Dermis blood vessel endothelial cell (primary cell): ENCODE results near the gene ARMC7. TPM values are rescaled to one million over a fixed set of nuclear protein-coding genes. Genes with fewer than 3 reads are reported as not detected.
"Not testable (repeated sequence)": the region's sequence is repeated elsewhere in the genome, so short reads cannot be mapped to it uniquely, and the experiment has no call there.

Experiments
- DNase-seq: peaks from one replicate; pipeline ENCODE4 v3.0.0; 2010
- total RNA-seq: library from RNA; depleted of rRNA; stranded (reverse); fragments of >200 nt; gene quantifications from 2 replicates; pipeline ENCODE4 v1.2.3, GENCODE V29; 2014

The ARMC7 gene
- total RNA-seq, 1 donor from 2014 or later, result 3.1 TPM

- DNase-seq, result peak; percentile 99
These were observed 44.7 kb downstream of the ARMC7 start, which contains the start of gene JPT1 for GRCh38 chr17:75154195-75155106. Gene JPT1, minus strand, starts transcription at chr17:75154512. Its CDS starts 115 bp downstream, at chr17:75154397.

GRCh38 chr17:75155191-75155601 lies 45.4 kb downstream of the ARMC7 start:
- no peak for DNase-seq

- DNase-seq, result peak; percentile 37
These were observed 48.7 kb downstream of the ARMC7 start for GRCh38 chr17:75158480-75158879.

DNA sequence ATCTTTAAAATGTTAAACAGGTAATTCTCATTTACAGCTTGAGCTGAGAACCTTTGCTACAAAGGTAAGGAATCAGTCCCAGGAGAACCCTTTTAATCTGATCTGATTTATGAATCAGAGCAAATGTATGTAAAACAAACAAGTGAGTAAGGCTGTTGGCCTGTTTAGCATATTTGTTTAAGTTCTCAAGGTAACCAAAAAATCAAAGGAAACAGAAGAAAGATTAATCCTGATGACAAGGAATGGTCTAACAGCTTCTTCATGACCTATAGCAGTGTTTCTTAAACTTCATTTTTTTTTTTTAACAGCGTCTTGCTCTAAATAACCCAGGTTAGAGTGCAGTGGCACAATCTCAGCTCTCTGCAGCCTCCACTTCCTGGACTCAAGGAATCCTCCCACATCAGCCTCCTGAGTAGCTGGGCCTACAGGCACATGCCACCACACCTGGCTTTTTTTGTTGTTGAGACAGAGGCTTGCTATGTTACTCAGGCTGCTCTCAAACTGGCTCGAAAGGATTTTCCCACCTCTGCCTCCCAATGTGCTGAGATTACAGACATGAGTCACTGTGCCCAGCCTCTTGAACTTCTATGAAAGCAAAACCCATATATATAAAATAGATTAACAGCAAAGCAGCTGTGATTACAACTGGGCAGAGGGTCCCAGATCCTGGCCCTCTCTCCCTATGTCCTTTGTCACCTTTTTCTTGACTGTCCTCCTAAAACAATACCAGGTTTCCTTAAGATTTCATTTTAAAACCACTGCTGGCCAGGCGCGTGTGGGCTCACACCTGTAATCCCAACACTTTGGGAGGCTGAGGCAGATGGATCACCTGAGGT lies 49.6 kb downstream of the ARMC7 start:
- DNase-seq, result peak; percentile 24

DNA sequence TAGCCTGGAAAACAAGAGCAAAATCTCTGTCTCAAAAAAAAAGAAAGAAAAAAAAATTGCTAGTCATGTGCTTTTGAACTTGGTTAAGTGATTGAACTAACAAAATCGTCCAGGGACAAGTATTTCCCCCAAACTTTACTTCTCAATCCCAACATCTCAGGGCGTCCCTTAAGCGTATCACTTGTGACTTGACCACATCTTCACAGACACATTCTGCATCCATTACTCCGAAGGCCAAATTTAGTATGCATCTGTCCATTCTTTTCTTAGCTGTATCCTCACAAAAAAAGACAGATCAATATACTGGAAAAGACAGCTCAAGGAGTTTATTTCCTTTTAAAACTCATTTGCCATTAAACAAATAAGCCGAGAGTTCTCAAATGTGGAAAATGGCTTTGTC lies 50.4 kb downstream of the ARMC7 start:
- DNase-seq, result no peak

DNA sequence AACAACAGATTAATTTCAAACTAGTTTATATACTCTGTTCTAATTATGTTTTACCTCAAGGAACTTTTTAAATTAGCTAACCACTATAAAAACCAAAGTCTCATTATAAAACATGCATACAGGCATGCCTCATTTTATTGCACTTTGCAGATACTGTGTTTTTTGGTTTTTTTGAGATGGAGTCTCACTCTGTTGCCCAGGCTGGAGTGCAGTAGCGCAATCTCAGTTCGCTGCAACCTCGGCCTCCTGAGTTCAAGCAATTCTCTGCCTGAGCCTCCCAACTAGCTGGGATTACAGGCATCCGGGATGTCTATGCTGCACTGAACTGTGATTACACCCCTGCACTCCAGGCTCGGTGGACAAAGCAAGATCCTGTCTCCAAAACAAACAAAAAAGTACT lies 53.3 kb downstream of the ARMC7 start:
- DNase-seq, result no peak

- DNase-seq, result not testable (repeated sequence)
These were observed 54.8 kb downstream of the ARMC7 start for GRCh38 chr17:75164606-75165005.

GRCh38 chr17:75168998-75169397 lies 59.2 kb downstream of the ARMC7 start:
- DNase-seq, result no peak

DNA sequence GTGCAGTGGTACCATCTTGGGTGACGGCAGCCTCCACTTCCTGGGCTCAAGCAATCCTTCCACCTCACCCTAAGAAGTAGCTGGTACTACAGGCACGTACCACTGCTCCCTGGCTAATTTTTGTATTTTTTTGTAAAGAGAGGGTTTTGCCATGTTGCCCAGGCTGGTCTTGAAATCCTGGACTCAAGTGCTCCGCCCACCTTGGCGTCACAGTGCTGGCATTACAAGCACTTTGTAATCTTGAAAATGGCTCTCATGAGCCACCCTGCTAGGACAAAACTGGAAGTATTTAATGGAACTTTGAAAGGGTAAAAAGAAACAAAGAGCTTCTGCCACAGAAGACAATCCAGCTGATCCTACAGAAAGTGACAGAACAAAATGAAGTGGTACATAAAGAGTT lies 63.8 kb downstream of the ARMC7 start:
- no peak for DNase-seq

GRCh38 chr17:75174996-75175395 lies 65.2 kb downstream of the ARMC7 start:
- no peak for DNase-seq

DNA sequence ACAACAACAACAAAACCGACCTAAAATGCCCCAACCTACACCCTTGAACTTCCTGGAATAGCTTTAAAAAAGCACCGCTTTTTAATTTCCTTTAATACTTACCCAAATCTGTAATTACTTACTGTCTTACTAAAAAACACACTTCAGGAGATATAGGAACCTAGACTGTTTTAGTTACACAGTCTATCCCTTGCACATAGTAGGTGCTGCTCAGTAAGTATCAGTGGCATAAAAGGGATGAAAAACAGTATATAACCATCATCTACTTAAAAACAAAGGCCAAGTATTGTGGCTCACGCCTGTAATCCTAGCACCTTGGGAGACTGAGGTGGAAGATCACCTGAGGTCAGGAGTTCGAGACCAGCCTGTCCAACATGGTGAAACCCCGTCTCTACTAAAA lies 66.9 kb downstream of the ARMC7 start:
- DNase-seq, result no peak

GRCh38 chr17:75178453-75178852 lies 68.7 kb downstream of the ARMC7 start:
- DNase-seq, result no peak

Other genes with a start within 250 kb of the ARMC7 start
- 36.2 and 59.5 TPM in 2 replicates for gene FDXR, start 237.0 kb upstream of the ARMC7 start, total RNA-seq
- gene FADS6, start 216.3 kb upstream of the ARMC7 start, total RNA-seq, result 0.05 TPM in 1 of 2 replicates, not detected in the other
- not detected in 2 replicates for gene USH1G, start 186.7 kb upstream of the ARMC7 start, total RNA-seq
- gene OTOP2, start 185.7 kb upstream of the ARMC7 start, total RNA-seq, result not detected in 2 replicates
- gene OTOP3, start 174.1 kb upstream of the ARMC7 start, total RNA-seq, result not detected in 2 replicates
- 53.8 and 65.1 TPM in 2 replicates for gene HID1, start 137.2 kb upstream of the ARMC7 start, total RNA-seq
- 19.1 and 23.5 TPM in 2 replicates for gene CDR2L, start 122.3 kb upstream of the ARMC7 start, total RNA-seq
- gene MRPL58, start 97.3 kb upstream of the ARMC7 start, total RNA-seq, result 24.7 and 35.6 TPM in 2 replicates
- gene ATP5PD, start 63.0 kb upstream of the ARMC7 start, total RNA-seq, result 214 and 256 TPM in 2 replicates
- 17.4 and 22.8 TPM in 2 replicates for gene KCTD2, start 62.7 kb upstream of the ARMC7 start, total RNA-seq
- 11.4 and 17.1 TPM in 2 replicates for gene SLC16A5, start 22.0 kb upstream of the ARMC7 start, total RNA-seq
- 48.8 and 51.9 TPM in 2 replicates for gene NT5C, start 21.8 kb downstream of the ARMC7 start, total RNA-seq
- gene JPT1, start 44.5 kb downstream of the ARMC7 start, total RNA-seq, result 120 and 160 TPM in 2 replicates
- gene SUMO2, start 73.0 kb downstream of the ARMC7 start, total RNA-seq, result 116 and 134 TPM in 2 replicates
- 37.6 and 41.5 TPM in 2 replicates for gene NUP85, start 95.7 kb downstream of the ARMC7 start, total RNA-seq
- 11.9 and 26.4 TPM in 2 replicates for gene GGA3, start 151.6 kb downstream of the ARMC7 start, total RNA-seq
- 63.2 and 73.5 TPM in 2 replicates for gene MRPS7, start 151.9 kb downstream of the ARMC7 start, total RNA-seq
- 10.6 and 12.8 TPM in 2 replicates for gene MIF4GD, start 161.3 kb downstream of the ARMC7 start, total RNA-seq
- 10.3 and 13.1 TPM in 2 replicates for gene SLC25A19, start 179.5 kb downstream of the ARMC7 start, total RNA-seq